Stimulated activated CD8-positive, alpha-beta memory T cell treated with anti-CD3 and anti-CD28 coated beads, Interleukin-15, amount 100 ng/mL, for 4 hours (primary cell): ENCODE results near the gene ANKLE1.
"Not testable (repeated sequence)": the region's sequence is repeated elsewhere in the genome, so short reads cannot be mapped to it uniquely, and the experiment has no call there.

Experiments
- DNase-seq, 2 donors: peaks; one replicate each; pipeline ENCODE4 v3.0.0-alpha.2; 2020; ENCODE audit warnings: low read depth in 2 of 2

The ANKLE1 gene

GRCh38 chr19:17282488-17283125 lies 906 bp downstream of the ANKLE1 start:
- peak; percentile 46 to 56 for DNase-seq

- no peak for DNase-seq
Observed at GRCh38 chr19:17283504-17283996, 1.8 kb downstream of the ANKLE1 start.

- DNase-seq: no peak
Observed at GRCh38 chr19:17285415-17286135, 3.9 kb downstream of the ANKLE1 start.

DNA sequence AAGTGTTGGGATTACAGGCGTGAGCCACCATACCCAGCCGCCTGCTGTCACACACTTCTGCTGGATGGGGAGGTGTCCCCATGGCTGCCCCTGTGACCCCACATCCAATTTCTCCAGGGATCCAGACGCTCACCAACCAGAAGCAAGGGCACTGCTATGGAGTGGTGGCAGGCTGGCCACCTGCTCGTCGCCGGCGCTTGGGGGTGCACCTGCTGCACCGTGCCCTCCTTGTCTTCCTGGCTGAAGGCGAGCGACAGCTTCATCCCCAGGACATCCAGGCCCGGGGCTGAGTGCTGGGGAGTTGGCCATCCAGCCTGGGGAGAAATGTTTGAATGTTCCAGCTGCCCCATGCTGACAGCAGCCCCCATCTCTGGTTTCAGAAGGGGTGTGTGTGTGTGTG lies 4.6 kb downstream of the ANKLE1 start:
- DNase-seq: no peak

DNA sequence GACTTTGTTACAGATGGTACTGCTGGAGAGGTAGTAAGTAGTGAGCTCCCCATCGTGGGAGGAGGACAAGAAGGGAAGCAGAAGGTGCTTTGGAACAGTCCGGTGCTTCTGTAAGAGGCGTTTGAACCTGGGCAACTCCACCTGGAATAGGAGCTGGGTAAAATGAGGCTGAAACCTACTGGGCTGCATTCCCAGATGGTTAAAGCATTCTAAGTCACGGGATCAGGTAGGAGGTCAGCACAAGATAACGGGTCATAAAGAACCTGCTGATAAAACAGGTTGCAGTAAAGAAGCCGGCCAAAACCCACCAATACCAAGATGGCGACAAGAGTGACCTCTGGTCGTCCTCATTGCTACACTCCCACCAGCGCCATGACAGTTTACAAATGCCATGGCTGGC lies 5.1 kb downstream of the ANKLE1 start:
- no peak for DNase-seq

DNA sequence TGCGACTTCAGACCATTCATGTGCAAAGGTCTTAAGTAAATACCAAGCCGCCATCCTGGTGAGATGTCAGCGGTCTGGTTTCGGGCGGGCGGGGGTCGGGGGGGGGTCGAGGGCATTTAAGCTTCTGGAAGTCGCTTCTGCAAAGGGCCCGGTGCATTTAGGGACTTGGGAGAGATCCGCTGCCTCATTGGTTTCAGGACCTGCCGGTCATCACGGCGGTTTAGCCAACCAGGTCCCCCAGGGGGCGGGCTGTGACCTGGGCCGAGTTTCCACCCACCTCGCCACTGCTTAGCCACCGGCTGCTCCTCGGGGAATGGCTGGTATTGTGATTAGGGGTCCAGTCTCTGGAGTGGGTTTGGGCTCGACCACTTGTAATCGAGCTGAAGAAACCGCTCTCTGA lies 7.8 kb downstream of the ANKLE1 start:
- no peak for DNase-seq

- peak; percentile 49 to 54 for DNase-seq
Observed at GRCh38 chr19:17292301-17293074, 10.8 kb downstream of the ANKLE1 start.

DNA sequence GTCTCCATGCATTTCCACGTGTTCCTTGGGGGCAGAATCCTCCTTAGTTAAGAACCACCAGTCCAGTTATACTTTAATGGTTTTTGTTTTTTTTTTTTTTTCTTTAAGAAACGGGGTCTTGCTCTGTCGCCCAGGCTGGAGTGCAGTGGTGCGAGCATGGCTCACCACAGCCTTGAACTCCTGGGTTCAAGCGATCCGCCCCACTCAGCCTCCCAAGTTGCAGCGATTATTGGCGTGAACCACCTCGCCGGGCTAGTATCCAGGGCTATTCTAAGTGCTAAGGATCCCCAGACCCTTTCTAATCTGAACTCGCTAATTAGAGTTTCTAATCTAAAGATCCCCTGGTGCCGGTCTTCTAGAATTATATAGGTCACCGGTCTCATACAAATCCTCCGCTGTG lies 11.9 kb downstream of the ANKLE1 start:
- no peak for DNase-seq

- DNase-seq: no peak
Observed at GRCh38 chr19:17294051-17294891, 12.6 kb downstream of the ANKLE1 start.

GRCh38 chr19:17295551-17295950 lies 13.8 kb downstream of the ANKLE1 start:
- DNase-seq: not testable (repeated sequence)

GRCh38 chr19:17296273-17296672 lies 14.6 kb downstream of the ANKLE1 start:
- no peak for DNase-seq

- DNase-seq: no peak
Observed at GRCh38 chr19:17296976-17297375, 15.3 kb downstream of the ANKLE1 start.

- DNase-seq: no peak
Observed at GRCh38 chr19:17300992-17301619, 19.4 kb downstream of the ANKLE1 start.

GRCh38 chr19:17302391-17303166 lies 20.9 kb downstream of the ANKLE1 start:
- no peak for DNase-seq

GRCh38 chr19:17303167-17303939 lies 21.7 kb downstream of the ANKLE1 start, which contains the start of gene ABHD8:
TSS of gene ABHD8 (minus strand) at chr19:17303425. CDS start at chr19:17301616, 1,809 bp downstream.
- DNase-seq: peak; percentile 80 to 87

DNA sequence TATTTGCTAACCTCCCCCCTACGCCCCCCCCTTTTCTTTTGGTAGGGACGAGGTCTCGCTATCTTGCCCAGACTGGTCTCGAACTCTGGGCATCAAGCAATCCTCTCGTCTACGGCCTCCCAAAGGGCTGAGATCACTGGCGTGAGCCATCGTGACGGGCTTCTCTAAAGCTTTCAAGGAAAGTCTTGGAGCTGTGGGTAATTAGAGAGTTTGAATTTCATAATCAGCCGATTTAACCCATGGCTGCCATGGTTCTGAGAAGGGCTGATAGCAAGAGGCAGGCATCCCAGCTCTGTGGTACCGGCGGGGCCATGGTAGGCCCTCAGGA lies 22.2 kb downstream of the ANKLE1 start:
- DNase-seq: no peak

DNA sequence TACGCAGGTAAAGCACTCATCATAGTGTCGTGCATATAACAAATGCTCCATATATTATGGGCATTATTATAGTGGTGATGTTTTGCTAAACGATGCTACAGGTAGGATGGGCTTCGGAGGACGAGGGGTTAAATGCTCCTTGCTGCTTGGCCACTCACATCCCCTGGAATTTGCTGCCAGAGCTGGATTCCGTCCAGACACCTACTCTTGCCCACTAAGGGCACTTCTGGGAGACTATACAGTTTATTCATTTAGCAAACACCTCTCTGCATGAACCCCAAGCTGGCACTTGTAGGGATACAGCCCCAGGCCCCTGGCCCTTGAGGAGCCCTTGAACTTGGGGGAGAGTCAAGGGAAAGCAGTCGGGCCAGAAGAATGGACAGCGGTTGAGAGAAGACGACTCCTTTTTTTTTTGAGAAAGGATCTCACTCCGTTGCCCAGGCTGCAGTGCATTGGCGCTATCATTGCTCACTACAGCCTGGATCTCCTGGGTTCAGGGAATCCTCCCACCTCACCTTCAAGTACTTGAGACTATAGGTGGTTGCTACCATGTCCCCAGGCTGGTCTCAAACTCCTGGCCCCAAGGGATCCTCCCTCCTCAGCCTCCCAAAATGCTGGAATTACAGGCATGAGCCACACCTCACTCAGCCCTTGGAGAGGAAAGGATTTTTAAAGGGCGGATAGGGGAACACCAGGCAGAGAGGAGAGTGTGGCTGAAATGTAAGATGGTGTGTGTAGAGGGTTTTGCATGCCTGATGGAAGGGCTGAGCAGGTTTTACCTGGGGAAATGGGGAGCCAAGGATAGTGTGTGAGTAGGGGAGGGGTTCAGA lies 22.9 kb downstream of the ANKLE1 start:
- DNase-seq: no peak

- DNase-seq: no peak
Observed at GRCh38 chr19:17305216-17305516, 23.5 kb downstream of the ANKLE1 start.
